NCI-H748 treated with DMSO at 0.1 percent for 48 hours (cell line): ENCODE results near the gene MMUT.
"Not testable (repeated sequence)": the region's sequence is repeated elsewhere in the genome, so short reads cannot be mapped to it uniquely, and the experiment has no call there.

Experiments
- DNase-seq: peaks from one replicate; lab custom pipeline; 2025; lab: John Stamatoyannopoulos, UW

Gene MMUT

GRCh38 chr6:49462927-49463611 lies at the start of gene MMUT, which contains the start of gene CENPQ:
MMUT (minus strand) TSS chr6:49463253; CDS start chr6:49459466, 3,787 bp downstream.
CENPQ (plus strand) TSS chr6:49463370; CDS start chr6:49470177, 6,807 bp downstream.
- DNase-seq = peak; percentile 96

GRCh38 chr6:49509342-49509741 lies 46.3 kb upstream of the MMUT start:
- DNase-seq = no peak

GRCh38 chr6:49506569-49507111 lies 43.6 kb upstream of the MMUT start:
- DNase-seq = no peak

- DNase-seq = no peak
Observed at GRCh38 chr6:49504666-49505065, 41.6 kb upstream of the MMUT start.

- DNase-seq = no peak
Observed at GRCh38 chr6:49499623-49500022, 36.6 kb upstream of the MMUT start, which contains the start of gene GLYATL3. GLYATL3 (plus strand) TSS chr6:49499923; CDS start chr6:49511991, 12,068 bp downstream.

- DNase-seq = no peak
Observed at GRCh38 chr6:49499126-49499525, 36.1 kb upstream of the MMUT start.

- DNase-seq = peak; percentile 22
Observed at GRCh38 chr6:49497304-49497703, 34.3 kb upstream of the MMUT start.

GRCh38 chr6:49490633-49491032 lies 27.6 kb upstream of the MMUT start:
- no peak for DNase-seq

GRCh38 chr6:49483380-49483779 lies 20.3 kb upstream of the MMUT start:
- not testable (repeated sequence) for DNase-seq

GRCh38 chr6:49481846-49482245 lies 18.8 kb upstream of the MMUT start:
- DNase-seq = not testable (repeated sequence)

GRCh38 chr6:49479308-49479970 lies 16.4 kb upstream of the MMUT start:
- DNase-seq = no peak

GRCh38 chr6:49476564-49476963 lies 13.5 kb upstream of the MMUT start:
- DNase-seq = not testable (repeated sequence)

GRCh38 chr6:49468042-49468441 lies 5.0 kb upstream of the MMUT start:
- DNase-seq = no peak

- no peak for DNase-seq
Observed at GRCh38 chr6:49464691-49465090, 1.6 kb upstream of the MMUT start.

GRCh38 chr6:49463612-49463967 lies 537 bp upstream of the MMUT start:
- DNase-seq = peak; percentile 45

- no peak for DNase-seq
Observed at GRCh38 chr6:49462599-49462926, 490 bp downstream of the MMUT start.

- no peak for DNase-seq
Observed at GRCh38 chr6:49462071-49462470, 982 bp downstream of the MMUT start.

- no peak for DNase-seq
Observed at GRCh38 chr6:49457771-49458170, 5.3 kb downstream of the MMUT start.

- DNase-seq = no peak
Observed at GRCh38 chr6:49454787-49455709, 8.0 kb downstream of the MMUT start.

GRCh38 chr6:49453221-49453620 lies 9.8 kb downstream of the MMUT start:
- no peak for DNase-seq

- DNase-seq = no peak
Observed at GRCh38 chr6:49430866-49431265, 32.2 kb downstream of the MMUT start.

- no peak for DNase-seq
Observed at GRCh38 chr6:49430187-49430586, 32.9 kb downstream of the MMUT start.
